GM12865 (cell line): Measurements from ENCODE around the gene PEX11G.

ENCODE experiments used
- DNase-seq: peaks from one replicate; pipeline ENCODE4 v3.0.0; 2010; ENCODE audit warnings: low read depth
- H3K4me3 ChIP-seq: 2 replicates; pipeline ENCODE4 v1.5.1; 2011; ENCODE audit warnings: mild to moderate bottlenecking, low read depth, low read length, control low read depth
- TF ChIP-seq, protein P1 (sequence below): IDR thresholded peaks from 2 replicates; pipeline ENCODE4 v1.5.1; 2011; ENCODE audit warnings: low read length, control low read depth, low read depth, inconsistent platforms; ENCODE audit not compliant: insufficient read depth; ENCODE audit errors: missing control alignments

PEX11G gene

DNA sequence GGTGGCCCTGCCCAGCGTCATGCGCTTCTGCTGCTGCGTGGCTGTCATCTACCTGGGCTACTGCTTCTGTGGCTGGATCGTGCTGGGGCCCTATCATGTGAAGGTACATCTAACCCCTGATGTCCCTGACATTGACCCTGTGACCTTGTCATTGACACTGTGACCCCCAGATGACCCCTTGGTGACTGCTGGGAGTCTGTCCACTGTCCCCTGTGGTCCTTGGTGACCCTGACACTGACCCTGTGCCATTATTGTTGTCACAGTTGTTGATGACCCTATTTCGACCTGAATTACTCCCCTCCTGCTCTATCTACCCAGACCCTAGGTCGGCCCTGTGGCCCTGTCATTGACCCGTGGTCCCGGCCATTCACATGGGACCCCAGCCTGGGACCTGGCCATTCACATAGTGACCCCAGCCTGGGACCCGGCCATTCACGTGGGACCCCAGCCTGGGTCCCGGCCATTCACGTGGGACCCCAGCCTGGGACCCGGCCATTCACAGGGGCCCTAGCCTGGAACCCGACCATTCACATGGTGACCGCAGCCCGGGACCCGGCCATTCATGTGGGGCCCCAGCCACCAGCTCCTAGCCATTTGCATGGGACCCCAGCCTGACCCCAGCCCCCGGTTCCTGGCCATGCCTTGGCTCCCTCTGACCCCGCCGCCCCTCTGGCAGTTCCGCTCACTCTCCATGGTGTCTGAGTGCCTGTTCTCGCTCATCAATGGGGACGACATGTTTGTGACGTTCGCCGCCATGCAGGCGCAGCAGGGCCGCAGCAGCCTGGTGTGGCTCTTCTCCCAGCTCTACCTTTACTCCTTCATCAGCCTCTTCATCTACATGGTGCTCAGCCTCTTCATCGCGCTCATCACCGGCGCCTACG is 41.0 kb upstream of the PEX11G start:
- no peak for DNase-seq
- TF ChIP-seq, protein P1, sequence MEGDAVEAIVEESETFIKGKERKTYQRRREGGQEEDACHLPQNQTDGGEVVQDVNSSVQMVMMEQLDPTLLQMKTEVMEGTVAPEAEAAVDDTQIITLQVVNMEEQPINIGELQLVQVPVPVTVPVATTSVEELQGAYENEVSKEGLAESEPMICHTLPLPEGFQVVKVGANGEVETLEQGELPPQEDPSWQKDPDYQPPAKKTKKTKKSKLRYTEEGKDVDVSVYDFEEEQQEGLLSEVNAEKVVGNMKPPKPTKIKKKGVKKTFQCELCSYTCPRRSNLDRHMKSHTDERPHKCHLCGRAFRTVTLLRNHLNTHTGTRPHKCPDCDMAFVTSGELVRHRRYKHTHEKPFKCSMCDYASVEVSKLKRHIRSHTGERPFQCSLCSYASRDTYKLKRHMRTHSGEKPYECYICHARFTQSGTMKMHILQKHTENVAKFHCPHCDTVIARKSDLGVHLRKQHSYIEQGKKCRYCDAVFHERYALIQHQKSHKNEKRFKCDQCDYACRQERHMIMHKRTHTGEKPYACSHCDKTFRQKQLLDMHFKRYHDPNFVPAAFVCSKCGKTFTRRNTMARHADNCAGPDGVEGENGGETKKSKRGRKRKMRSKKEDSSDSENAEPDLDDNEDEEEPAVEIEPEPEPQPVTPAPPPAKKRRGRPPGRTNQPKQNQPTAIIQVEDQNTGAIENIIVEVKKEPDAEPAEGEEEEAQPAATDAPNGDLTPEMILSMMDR, result no peak
- H3K4me3 ChIP-seq, result no peak overlapping the region

DNA sequence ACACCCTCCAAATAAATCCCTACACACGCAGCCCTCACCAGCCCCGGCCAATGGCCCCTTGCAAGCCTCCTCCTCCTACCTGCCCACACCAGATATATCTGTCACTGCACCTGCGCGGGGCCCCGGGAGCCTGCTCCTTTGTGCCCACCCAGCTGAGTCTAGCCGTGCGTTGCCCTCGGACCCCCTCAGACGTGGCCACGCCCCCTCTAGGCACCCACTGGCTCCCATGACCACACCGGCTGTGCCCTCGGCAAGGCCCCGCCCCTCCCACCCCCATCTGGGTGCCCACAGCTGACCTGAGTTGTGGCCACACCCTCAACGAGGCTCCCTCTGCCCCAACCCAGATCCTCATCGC is 40.4 kb upstream of the PEX11G start:
- no peak overlapping the region for H3K4me3 ChIP-seq
- TF ChIP-seq, protein P1, result no peak
- no peak for DNase-seq

DNA sequence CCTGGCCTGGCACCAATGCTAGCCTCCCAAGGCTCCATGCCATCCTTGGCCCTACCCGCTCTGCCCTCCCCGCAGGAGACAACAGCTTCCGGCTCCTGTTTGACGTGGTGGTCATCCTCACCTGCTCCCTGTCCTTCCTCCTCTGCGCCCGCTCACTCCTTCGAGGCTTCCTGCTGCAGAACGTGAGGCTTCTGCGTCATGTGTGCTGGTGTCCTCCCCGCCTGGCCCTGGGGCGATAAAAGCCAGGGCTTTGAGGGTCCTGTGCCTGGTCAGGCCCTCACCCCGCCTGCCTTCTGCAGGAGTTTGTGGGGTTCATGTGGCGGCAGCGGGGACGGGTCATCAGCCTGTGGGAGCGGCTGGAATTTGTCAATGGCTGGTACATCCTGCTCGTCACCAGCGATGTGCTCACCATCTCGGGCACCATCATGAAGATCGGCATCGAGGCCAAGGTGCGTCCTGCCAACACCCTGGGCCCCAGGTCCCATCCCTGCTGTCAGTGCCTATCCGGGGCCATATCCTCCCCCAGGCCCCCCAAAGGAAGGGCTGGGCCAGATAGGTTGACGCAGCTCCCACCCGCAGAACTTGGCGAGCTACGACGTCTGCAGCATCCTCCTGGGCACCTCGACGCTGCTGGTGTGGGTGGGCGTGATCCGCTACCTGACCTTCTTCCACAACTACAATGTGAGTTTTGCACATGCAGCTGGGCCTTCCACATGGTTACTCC is 39.8 kb upstream of the PEX11G start:
- TF ChIP-seq, protein P1, result no peak
- DNase-seq, result no peak
- H3K4me3 ChIP-seq, result no peak overlapping the region

DNA sequence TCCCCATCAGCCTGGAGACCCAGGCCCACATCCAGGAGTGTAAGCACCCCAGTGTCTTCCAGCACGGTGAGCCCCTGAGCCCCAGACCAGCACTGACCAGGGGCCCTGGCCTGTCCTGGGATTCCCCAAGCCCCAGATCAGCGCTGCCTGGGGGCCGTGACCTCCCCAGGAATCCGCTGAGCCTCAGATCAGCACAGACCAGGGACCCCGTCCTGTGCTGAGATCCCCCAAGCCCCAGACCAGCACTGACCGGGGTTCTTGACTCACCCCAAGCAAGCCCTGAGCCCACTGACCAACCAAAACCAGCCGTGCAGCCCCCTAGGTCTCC is 39.3 kb upstream of the PEX11G start:
- TF ChIP-seq, protein P1, result no peak
- H3K4me3 ChIP-seq, result no peak overlapping the region
- DNase-seq, result no peak

DNA sequence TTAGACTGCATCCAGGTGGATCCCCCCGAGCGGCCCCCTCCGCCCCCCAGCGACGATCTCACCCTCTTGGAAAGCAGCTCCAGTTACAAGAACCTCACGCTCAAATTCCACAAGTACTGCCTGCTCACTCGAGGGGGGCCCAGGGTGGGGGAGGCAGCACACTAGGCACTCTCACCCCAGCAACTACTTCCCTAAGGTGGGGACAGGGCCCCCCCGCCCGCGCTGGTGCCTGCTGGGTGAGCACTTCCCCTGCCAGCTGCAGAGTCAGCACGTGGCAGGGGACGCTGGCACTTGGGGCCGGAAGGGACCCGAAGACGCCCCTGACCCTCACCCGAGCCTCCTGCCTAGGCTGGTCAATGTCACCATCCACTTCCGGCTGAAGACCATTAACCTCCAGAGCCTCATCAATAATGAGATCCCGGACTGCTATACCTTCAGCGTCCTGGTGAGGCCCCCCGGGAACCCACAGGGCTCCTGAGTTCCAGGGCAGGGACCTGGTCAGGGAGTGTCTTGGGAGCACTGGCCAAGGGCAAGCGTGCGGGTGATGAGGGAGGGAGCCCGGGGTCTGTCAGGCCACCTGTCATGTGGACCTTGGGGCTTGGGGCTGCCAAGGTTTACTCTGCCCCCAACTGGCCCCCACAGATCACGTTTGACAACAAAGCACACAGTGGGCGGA is 38.8 kb upstream of the PEX11G start:
- DNase-seq, result no peak
- TF ChIP-seq, protein P1, result no peak
- no peak overlapping the region for H3K4me3 ChIP-seq

DNA sequence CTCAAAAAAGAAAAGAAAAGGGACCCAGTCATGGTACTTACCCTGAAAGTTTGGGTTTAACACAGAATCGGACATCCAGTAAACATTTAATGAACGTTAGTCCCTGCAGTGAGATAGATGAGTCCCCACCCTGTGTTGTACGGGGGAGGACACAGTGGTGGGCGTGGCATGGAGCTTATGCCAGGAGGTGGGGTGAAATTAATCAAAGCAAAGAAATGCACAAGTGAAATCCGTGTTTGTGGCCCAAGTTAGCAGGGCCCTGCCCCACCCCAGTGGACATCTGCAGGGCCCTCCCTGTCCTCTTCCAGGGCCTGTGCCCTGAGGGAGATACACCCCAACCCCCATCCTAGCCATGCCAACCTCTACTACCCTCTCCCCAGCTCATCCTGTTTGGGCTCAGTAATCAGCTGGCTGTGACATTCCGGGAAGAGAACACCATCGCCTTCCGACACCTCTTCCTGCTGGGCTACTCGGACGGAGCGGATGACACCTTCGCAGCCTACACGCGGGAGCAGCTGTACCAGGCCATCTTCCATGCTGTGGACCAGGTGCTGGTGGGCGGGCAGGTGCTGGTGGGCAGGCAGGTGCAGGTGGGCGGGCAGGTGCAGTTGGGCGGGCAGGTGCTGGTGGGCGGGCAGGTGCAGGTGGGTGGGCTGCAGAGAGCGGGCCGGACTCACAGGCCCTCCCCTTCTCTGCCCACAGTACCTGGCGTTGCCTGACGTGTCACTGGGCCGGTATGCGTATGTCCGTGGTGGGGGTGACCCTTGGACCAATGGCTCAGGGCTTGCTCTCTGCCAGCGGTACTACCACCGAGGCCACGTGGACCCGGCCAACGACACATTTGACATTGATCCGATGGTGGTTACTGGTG is 37.5 kb upstream of the PEX11G start:
- TF ChIP-seq, protein P1, result no peak
- H3K4me3 ChIP-seq, result no peak overlapping the region
- no peak for DNase-seq
